Neural cell (in vitro differentiated cells): ENCODE measurements around the gene KCNJ4.

Source experiments
- EP300 ChIP-seq: fragments of 450-650 bp; conservative IDR thresholded peaks from 2 replicates; pipeline ENCODE4 v1.6.1; 2014; ENCODE audit warnings: antibody characterized with exemption, mild to moderate bottlenecking, moderate library complexity; ENCODE audit not compliant: poor library complexity, severe bottlenecking
- MXI1 ChIP-seq: fragments of 450-650 bp; conservative IDR thresholded peaks from 2 replicates; pipeline ENCODE4 v1.6.1; 2014; ENCODE audit warnings: antibody characterized with exemption, mild to moderate bottlenecking; ENCODE audit not compliant: poor library complexity, severe bottlenecking
- POLR2AphosphoS5 ChIP-seq: IDR thresholded peaks from 2 replicates; pipeline ENCODE4 v1.6.1; 2012
- TAF1 ChIP-seq: IDR thresholded peaks from 2 replicates; pipeline ENCODE4 v1.6.1; 2012; ENCODE audit warnings: low read depth
- TF ChIP-seq, protein P1 (sequence below): fragments of 450-650 bp; IDR thresholded peaks from 2 replicates; pipeline ENCODE4 v1.5.1; 2014; ENCODE audit warnings: antibody characterized with exemption, mild to moderate bottlenecking, moderate library complexity; ENCODE audit not compliant: poor library complexity, severe bottlenecking

DNA sequence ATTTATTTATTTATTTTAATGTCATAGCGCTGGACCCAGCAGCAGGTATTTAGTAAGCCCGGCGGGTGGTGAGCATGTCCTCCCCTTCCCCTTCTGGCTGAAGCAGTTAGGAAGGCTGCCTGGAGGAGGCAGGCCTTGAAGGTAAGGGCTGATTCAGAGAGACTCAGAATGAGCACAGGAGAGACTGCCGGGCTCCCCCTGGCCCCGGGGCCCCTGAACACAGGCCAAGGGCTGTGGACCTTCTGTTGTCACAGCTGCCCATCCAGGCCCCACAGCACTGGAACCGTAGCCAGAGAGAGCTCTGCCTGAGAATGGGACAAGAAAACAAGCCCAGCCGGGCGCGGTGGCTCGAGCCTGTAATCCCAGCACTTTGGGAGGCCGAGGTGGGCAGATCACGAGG, 52.8 kb downstream of the KCNJ4 start:
- TF ChIP-seq TAF1 (no peak), POLR2AphosphoS5 (no peak), MXI1 (no peak), EP300 (no peak)
- TF ChIP-seq, protein P1, sequence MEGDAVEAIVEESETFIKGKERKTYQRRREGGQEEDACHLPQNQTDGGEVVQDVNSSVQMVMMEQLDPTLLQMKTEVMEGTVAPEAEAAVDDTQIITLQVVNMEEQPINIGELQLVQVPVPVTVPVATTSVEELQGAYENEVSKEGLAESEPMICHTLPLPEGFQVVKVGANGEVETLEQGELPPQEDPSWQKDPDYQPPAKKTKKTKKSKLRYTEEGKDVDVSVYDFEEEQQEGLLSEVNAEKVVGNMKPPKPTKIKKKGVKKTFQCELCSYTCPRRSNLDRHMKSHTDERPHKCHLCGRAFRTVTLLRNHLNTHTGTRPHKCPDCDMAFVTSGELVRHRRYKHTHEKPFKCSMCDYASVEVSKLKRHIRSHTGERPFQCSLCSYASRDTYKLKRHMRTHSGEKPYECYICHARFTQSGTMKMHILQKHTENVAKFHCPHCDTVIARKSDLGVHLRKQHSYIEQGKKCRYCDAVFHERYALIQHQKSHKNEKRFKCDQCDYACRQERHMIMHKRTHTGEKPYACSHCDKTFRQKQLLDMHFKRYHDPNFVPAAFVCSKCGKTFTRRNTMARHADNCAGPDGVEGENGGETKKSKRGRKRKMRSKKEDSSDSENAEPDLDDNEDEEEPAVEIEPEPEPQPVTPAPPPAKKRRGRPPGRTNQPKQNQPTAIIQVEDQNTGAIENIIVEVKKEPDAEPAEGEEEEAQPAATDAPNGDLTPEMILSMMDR: no peak
